GM23338 (cell line): ENCODE measurements around the gene PSD4. TPM values are rescaled to one million over a fixed set of nuclear protein-coding genes. Genes with fewer than 3 reads are reported as not detected.

Experiments
- ATAC-seq: fragments of 200-7000 bp; cut with Tn5 transposase; 3 replicates; pipeline ENCODE4 v1.9.1; 2020
- DNase-seq: peaks from one replicate; pipeline ENCODE4 v3.0.0-alpha.2; 2015; ENCODE audit warnings: low spot score
- H2AFZ ChIP-seq: fragments of 200-600 bp; sonication (generic); 2 replicates; pipeline ENCODE4 v1.8.0; 2016; ENCODE audit warnings: antibody characterized with exemption, mild to moderate bottlenecking, moderate library complexity
- H3F3A ChIP-seq: fragments of 200-600 bp; sonication (generic); replicated peaks from 2 replicates; pipeline ENCODE4 v1.8.0; 2017; ENCODE audit warnings: antibody characterized with exemption, mixed run types, low read depth
- H3K27ac ChIP-seq: fragments of 200-600 bp; sonication (generic); 2 replicates; pipeline ENCODE4 v1.6.1; 2016; ENCODE audit warnings: low read depth
- H3K27me3 ChIP-seq: fragments of 200-600 bp; sonication (generic); 2 replicates; pipeline ENCODE4 v1.8.0; 2016; ENCODE audit warnings: mild to moderate bottlenecking, mixed run types, moderate library complexity; ENCODE audit not compliant: insufficient read depth
- H3K36me3 ChIP-seq: fragments of 200-600 bp; sonication (generic); 2 replicates; pipeline ENCODE4 v1.8.0; 2016; ENCODE audit warnings: mild to moderate bottlenecking; ENCODE audit not compliant: insufficient read depth
- H3K4me1 ChIP-seq: fragments of 200-600 bp; sonication (generic); 2 replicates; pipeline ENCODE4 v1.8.0; 2016; ENCODE audit warnings: mild to moderate bottlenecking, moderate library complexity; ENCODE audit not compliant: insufficient read depth
- H3K4me2 ChIP-seq: fragments of 200-600 bp; sonication (generic); 2 replicates; pipeline ENCODE4 v1.7.1; 2017; ENCODE audit warnings: mixed run types
- H3K4me3 ChIP-seq: fragments of 200-600 bp; sonication (generic); 2 replicates; pipeline ENCODE4 v1.6.1; 2016; ENCODE audit warnings: mixed run types
- H3K79me2 ChIP-seq: fragments of 200-600 bp; sonication (generic); replicated peaks from 2 replicates; pipeline ENCODE4 v1.8.0; 2017; ENCODE audit warnings: mild to moderate bottlenecking; ENCODE audit not compliant: insufficient read depth
- H3K9me2 ChIP-seq: fragments of 200-600 bp; sonication (generic); 2 replicates; pipeline ENCODE4 v1.8.0; 2017; ENCODE audit not compliant: insufficient read depth
- H4K20me1 ChIP-seq: fragments of 200-600 bp; sonication (generic); replicated peaks from 2 replicates; pipeline ENCODE4 v1.8.0; 2017; ENCODE audit warnings: mild to moderate bottlenecking; ENCODE audit not compliant: insufficient read depth
- H3K27ac Mint-ChIP-seq: 2 replicates; pipeline ENCODE4 v1.8.0; 2020; ENCODE audit warnings: inconsistent platforms, mild to moderate bottlenecking, moderate library complexity, mixed read lengths
- H3K27me3 Mint-ChIP-seq: 3 replicates; pipeline ENCODE4 v1.8.0; 2022; ENCODE audit warnings: low read depth, mild to moderate bottlenecking, moderate library complexity, mixed read lengths, inconsistent platforms; ENCODE audit not compliant: insufficient read depth, poor library complexity
- H3K36me3 Mint-ChIP-seq: 3 replicates; pipeline ENCODE4 v1.8.0; 2021; ENCODE audit warnings: low read depth, mild to moderate bottlenecking, inconsistent platforms, moderate library complexity, mixed read lengths
- H3K4me1 Mint-ChIP-seq: 3 replicates; pipeline ENCODE4 v1.8.0; 2020; ENCODE audit warnings: mild to moderate bottlenecking, inconsistent platforms, mixed read lengths
- H3K4me3 Mint-ChIP-seq: 3 replicates; pipeline ENCODE4 v1.8.0; 2021; ENCODE audit warnings: moderate library complexity, mild to moderate bottlenecking, inconsistent platforms, mixed read lengths
- H3K9me3 Mint-ChIP-seq: 3 replicates; pipeline ENCODE4 v1.8.0; 2020; ENCODE audit warnings: moderate library complexity, mild to moderate bottlenecking, inconsistent platforms, mixed read lengths
- CREB1 ChIP-seq: fragments of 250-450 bp; sonication (Bioruptor Pico); IDR thresholded peaks from 2 replicates; pipeline ENCODE4 v1.5.0; 2020; ENCODE audit warnings: low read depth, mild to moderate bottlenecking, moderate library complexity
- CTCF ChIP-seq, 2 experiments: fragments of 200-600 bp in 1 of 2; sonication (generic) in 1 of 2; conservative IDR thresholded peaks; 2 replicates each; pipeline versions ENCODE4 v1.5.1 to v1.6.1; 2016 to 2017; ENCODE audit warnings: antibody characterized with exemption in 2 of 2, low read depth in 2 of 2, mild to moderate bottlenecking in 2 of 2, moderate library complexity in 1 of 2
- EZH2 ChIP-seq: fragments of 200-600 bp; sonication (generic); IDR thresholded peaks from one replicate; pipeline ENCODE4 v1.8.0; 2017; ENCODE audit warnings: antibody characterized with exemption, mild to moderate bottlenecking, low read depth; ENCODE audit not compliant: unreplicated experiment
- EZH2phosphoT487 ChIP-seq: fragments of 200-600 bp; sonication (generic); IDR thresholded peaks from one replicate; pipeline ENCODE4 v1.8.1; 2018; ENCODE audit warnings: antibody characterized with exemption; ENCODE audit not compliant: unreplicated experiment
- JUNB ChIP-seq: IDR thresholded peaks from one replicate; pipeline ENCODE4 v1.6.1; 2016; ENCODE audit warnings: antibody characterized with exemption; ENCODE audit not compliant: unreplicated experiment
- POLR2AphosphoS5 ChIP-seq: IDR thresholded peaks from 2 replicates; pipeline ENCODE4 v1.6.1; 2016; ENCODE audit warnings: antibody characterized with exemption, low read depth
- STAT1 ChIP-seq: IDR thresholded peaks from one replicate; pipeline ENCODE4 v1.6.1; 2016; ENCODE audit warnings: antibody characterized with exemption; ENCODE audit not compliant: unreplicated experiment
- ZNF114 ChIP-seq: fragments of 250-450 bp; sonication (Bioruptor Pico); IDR thresholded peaks from 2 replicates; pipeline ENCODE4 v1.5.0; 2020; ENCODE audit warnings: mild to moderate bottlenecking, moderate library complexity
- polyA plus RNA-seq: library from polyadenylated mRNA; unstranded; fragments of >200 nt; fragmentation: Nextera tagmentation; extraction: Ambion mirVana; gene quantifications from 2 replicates; pipeline ENCODE4 v1.2.1, GENCODE V29; 2016
- total RNA-seq: library from RNA; depleted of rRNA; stranded (reverse); fragments of >200 nt; shearing (Covaris generic); gene quantifications from 2 replicates; pipeline ENCODE4 v1.2.3, GENCODE V29; 2014
- TF ChIP-seq, protein P1 (sequence below): fragments of 250-450 bp; sonication (Bioruptor Pico); IDR thresholded peaks from 2 replicates; pipeline ENCODE4 v1.5.0; 2020; ENCODE audit warnings: mild to moderate bottlenecking, moderate library complexity

PSD4 gene
- total and polyA plus RNA-seq, 2 experiments from 2014 or later = 0.06 to 0.66 TPM

DNA sequence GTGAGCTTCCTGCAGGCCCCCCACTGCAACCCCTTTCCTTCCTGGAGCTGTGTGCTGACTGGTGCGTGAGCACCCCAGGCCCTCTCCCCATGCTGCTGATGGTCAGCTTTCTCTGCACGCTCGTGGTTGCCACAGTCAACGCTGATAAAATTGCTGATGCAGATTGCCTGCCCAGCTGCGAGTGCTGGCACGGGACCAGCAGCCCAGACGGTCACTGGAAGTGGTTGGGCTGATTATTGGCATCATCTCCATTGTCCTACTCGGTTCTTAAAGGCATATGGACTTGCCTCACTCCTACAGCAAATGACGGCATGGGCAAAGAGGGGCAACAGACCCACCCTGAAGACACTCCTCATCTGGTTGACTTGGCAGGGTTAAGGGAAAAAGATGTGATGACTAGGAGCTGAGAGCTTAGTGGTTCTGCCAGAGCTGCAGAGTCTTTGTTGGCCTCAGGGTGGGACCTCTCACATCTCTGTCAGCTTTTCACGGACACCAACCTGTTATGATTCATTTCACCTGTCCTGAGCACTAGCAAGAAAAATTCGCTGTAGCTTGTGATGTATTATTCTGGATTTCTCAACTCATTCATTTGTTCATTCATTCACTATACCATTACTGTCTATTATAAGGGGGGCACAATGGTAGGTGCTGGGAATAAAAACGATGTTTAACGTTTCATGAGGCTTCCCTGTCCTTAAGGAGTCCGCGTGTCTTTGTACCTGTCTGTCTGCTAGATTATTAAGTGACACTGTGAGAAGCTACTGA is 66.6 kb downstream of the PSD4 start:
- Histone ChIP-seq H3K27ac (no peak overlapping the region), H2AFZ (no peak overlapping the region), H3F3A (no peaks in the 10 kb centered on the region), H3K4me3 (no peak overlapping the region), H4K20me1 (no peaks in the 10 kb centered on the region), H3K4me1 (no peaks in the 10 kb centered on the region), H3K79me2 (0 out of 2 replicates have a peak, but pooled peaks cover 9% of the 10 kb centered on the region), H3K4me2 (no peak overlapping the region), H3K27me3 (no peaks in the 10 kb centered on the region), H3K36me3 (no peaks in the 10 kb centered on the region), H3K9me2 (no peaks in the 10 kb centered on the region)
- Mint-ChIP-seq H3K27me3 (peaks cover 4% of the 10 kb centered on the region), H3K36me3 (no peaks in the 10 kb centered on the region), H3K4me1 (peaks cover 7% of the 10 kb centered on the region; the same call in 2 of the 3 replicates), H3K9me3 (no peaks in the 10 kb centered on the region; the same call in 2 of the 3 replicates), H3K27ac (peak overlapping the region; percentile 37; the same call in 1 of the 2 replicates), H3K4me3 (no peak overlapping the region)
- TF ChIP-seq ZNF114 (CRISPR knock-in tag) = no peak
- TF ChIP-seq EZH2phosphoT487 = no peak
- peak; percentile 6; the same call in 1 of the 2 replicates for TF ChIP-seq POLR2AphosphoS5
- DNase-seq (no peak), ATAC-seq (no peak)

DNA sequence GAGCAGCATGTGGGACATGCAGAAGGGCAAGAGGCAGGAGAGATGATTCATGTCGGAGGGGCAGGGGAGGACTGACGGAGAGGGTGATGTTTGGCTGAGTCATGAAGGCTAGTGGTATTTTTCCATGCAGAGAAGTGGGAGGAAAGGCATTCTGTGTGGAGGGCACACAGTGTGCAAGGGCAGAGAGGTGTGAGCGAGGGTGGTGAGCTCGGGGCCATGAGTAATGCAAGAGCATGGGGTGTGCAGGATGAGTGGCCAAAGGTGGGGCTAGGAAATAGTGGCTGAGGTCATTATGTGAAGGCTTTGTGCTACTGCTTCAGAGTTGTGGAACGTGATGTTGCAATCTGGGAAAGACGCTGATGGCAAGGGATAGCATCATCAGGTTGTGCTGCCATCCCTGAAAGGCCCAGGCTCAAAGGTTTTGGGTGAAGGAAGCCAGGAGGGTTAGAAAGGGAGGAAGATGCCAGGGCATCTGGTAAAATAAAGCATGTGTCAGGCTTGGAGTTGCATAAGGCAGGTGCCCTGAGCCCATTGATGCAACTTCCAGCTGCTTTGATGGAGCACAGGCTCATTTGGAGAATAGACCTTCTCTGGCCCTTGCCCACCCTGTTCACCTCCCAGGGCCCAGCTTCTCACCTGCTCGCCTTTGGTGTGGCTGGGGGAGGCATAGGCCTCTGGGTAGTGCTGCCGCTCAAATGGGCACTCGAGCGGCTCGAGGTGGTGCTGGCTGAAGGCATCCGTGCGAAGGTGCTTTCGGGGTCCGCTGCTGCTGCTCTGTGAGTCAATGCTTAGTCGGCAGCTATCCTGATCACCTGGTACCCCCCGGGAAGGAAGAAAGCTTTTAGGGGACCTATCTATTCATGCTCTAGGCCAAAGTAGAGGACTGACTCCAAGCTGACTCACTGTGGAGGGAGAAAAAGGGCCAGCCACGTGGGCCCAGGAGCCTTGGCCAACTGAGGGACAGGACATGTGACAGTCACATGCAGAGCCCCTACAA is 67.4 kb downstream of the PSD4 start:
- no peaks in the 10 kb centered on the region for H3K27me3 ChIP-seq
- ATAC-seq (no peak), DNase-seq (no peak)
- H3K36me3 ChIP-seq = no peaks in the 10 kb centered on the region
- peaks cover 11% of the 10 kb centered on the region for H3K4me1 Mint-ChIP-seq
- no peak overlapping the region for H3K27ac Mint-ChIP-seq
- H3K27ac ChIP-seq = no peak overlapping the region
- peaks cover 4% of the 10 kb centered on the region for H3K27me3 Mint-ChIP-seq
- H3K79me2 ChIP-seq = 0 out of 2 replicates have a peak, but pooled peaks cover 9% of the 10 kb centered on the region
- no peaks in the 10 kb centered on the region; the same call in 2 of the 3 replicates for H3K9me3 Mint-ChIP-seq
- H3K4me3 Mint-ChIP-seq = no peak overlapping the region
- no peaks in the 10 kb centered on the region for H3F3A ChIP-seq
- H4K20me1 ChIP-seq = no peaks in the 10 kb centered on the region
- H3K9me2 ChIP-seq = no peaks in the 10 kb centered on the region
- H2AFZ ChIP-seq = no peak overlapping the region
- no peak overlapping the region for H3K4me3 ChIP-seq
- no peaks in the 10 kb centered on the region for H3K4me1 ChIP-seq
- no peaks in the 10 kb centered on the region for H3K36me3 Mint-ChIP-seq
- no peak overlapping the region for H3K4me2 ChIP-seq
- no peak for TF ChIP-seq CREB1
- no peak for TF ChIP-seq EZH2
- TF ChIP-seq JUNB = no peak
- TF ChIP-seq STAT1 = no peak
- TF ChIP-seq, protein P1, sequence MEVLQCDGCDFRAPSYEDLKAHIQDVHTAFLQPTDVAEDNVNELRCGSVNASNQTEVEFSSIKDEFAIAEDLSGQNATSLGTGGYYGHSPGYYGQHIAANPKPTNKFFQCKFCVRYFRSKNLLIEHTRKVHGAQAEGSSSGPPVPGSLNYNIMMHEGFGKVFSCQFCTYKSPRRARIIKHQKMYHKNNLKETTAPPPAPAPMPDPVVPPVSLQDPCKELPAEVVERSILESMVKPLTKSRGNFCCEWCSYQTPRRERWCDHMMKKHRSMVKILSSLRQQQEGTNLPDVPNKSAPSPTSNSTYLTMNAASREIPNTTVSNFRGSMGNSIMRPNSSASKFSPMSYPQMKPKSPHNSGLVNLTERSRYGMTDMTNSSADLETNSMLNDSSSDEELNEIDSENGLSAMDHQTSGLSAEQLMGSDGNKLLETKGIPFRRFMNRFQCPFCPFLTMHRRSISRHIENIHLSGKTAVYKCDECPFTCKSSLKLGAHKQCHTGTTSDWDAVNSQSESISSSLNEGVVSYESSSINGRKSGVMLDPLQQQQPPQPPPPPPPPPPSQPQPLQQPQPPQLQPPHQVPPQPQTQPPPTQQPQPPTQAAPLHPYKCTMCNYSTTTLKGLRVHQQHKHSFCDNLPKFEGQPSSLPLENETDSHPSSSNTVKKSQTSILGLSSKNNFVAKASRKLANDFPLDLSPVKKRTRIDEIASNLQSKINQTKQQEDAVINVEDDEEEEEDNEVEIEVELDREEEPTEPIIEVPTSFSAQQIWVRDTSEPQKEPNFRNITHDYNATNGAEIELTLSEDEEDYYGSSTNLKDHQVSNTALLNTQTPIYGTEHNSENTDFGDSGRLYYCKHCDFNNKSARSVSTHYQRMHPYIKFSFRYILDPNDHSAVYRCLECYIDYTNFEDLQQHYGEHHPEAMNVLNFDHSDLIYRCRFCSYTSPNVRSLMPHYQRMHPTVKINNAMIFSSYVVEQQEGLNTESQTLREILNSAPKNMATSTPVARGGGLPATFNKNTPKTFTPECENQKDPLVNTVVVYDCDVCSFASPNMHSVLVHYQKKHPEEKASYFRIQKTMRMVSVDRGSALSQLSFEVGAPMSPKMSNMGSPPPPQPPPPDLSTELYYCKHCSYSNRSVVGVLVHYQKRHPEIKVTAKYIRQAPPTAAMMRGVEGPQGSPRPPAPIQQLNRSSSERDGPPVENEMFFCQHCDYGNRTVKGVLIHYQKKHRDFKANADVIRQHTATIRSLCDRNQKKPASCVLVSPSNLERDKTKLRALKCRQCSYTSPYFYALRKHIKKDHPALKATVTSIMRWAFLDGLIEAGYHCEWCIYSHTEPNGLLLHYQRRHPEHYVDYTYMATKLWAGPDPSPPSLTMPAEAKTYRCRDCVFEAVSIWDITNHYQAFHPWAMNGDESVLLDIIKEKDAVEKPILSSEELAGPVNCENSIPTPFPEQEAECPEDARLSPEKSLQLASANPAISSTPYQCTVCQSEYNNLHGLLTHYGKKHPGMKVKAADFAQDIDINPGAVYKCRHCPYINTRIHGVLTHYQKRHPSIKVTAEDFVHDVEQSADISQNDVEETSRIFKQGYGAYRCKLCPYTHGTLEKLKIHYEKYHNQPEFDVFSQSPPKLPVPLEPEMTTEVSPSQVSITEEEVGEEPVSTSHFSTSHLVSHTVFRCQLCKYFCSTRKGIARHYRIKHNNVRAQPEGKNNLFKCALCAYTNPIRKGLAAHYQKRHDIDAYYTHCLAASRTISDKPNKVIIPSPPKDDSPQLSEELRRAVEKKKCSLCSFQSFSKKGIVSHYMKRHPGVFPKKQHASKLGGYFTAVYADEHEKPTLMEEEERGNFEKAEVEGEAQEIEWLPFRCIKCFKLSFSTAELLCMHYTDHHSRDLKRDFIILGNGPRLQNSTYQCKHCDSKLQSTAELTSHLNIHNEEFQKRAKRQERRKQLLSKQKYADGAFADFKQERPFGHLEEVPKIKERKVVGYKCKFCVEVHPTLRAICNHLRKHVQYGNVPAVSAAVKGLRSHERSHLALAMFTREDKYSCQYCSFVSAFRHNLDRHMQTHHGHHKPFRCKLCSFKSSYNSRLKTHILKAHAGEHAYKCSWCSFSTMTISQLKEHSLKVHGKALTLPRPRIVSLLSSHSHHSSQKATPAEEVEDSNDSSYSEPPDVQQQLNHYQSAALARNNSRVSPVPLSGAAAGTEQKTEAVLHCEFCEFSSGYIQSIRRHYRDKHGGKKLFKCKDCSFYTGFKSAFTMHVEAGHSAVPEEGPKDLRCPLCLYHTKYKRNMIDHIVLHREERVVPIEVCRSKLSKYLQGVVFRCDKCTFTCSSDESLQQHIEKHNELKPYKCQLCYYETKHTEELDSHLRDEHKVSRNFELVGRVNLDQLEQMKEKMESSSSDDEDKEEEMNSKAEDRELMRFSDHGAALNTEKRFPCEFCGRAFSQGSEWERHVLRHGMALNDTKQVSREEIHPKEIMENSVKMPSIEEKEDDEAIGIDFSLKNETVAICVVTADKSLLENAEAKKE (CRISPR knock-in tag) = no peak
- TF ChIP-seq POLR2AphosphoS5 = no peak
- TF ChIP-seq CTCF (conservative IDR thresholded peaks at IDR 0.05; ENCODE audit: low read depth in 2 of 2) = no peak
